Nephron progenitor cell (in vitro differentiated cells): Measurements from ENCODE around the gene RNF166.

ENCODE experiments used
- DNase-seq: peaks from one replicate; pipeline ENCODE4 v3.0.0; 2021
- H3K27ac Mint-ChIP-seq: 2 replicates; pipeline ENCODE4 v1.8.0; 2021; ENCODE audit warnings: mild to moderate bottlenecking, moderate library complexity, mixed read lengths
- H3K27me3 Mint-ChIP-seq: 2 replicates; pipeline ENCODE4 v1.8.0; 2021; ENCODE audit warnings: mild to moderate bottlenecking, low read depth, mixed read lengths; ENCODE audit not compliant: poor library complexity
- H3K36me3 Mint-ChIP-seq: 2 replicates; pipeline ENCODE4 v1.8.0; 2021; ENCODE audit warnings: low read depth, mixed read lengths
- H3K4me1 Mint-ChIP-seq: 2 replicates; pipeline ENCODE4 v1.8.0; 2021; ENCODE audit warnings: mixed read lengths
- H3K4me3 Mint-ChIP-seq: 2 replicates; pipeline ENCODE4 v1.8.0; 2021; ENCODE audit warnings: mild to moderate bottlenecking, moderate library complexity, mixed read lengths
- H3K9me3 Mint-ChIP-seq: 2 replicates; pipeline ENCODE4 v1.8.0; 2021; ENCODE audit warnings: mild to moderate bottlenecking, moderate library complexity, mixed read lengths
- TF ChIP-seq, protein P1 (sequence below): fragments of 200-600 bp; sonication (generic); IDR thresholded peaks from 2 replicates; pipeline ENCODE4 v1.5.0; 2021; ENCODE audit warnings: antibody characterized with exemption

Gene RNF166

DNA sequence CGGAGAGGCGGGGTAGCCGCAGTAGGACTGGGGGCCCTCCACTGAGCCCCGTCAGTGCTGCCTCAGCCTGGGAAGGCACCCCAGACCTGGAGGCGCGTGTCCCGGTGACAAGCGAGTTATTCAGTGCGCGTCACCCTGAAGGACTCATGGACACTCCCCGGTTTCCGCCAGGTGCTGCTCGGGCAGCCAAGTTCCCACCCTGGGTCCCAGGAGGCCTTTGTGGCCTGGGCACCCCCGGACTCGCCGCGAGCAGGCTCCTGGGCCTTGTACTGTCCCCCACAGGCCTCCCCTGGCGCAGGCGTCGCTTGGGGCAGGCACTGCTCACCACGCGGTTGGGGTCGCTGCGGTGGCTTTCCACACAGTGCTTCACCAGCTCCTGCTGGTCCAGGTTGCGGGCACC is 7.6 kb downstream of the RNF166 start:
- no peak overlapping the region for H3K4me3 Mint-ChIP-seq
- TF ChIP-seq, protein P1, sequence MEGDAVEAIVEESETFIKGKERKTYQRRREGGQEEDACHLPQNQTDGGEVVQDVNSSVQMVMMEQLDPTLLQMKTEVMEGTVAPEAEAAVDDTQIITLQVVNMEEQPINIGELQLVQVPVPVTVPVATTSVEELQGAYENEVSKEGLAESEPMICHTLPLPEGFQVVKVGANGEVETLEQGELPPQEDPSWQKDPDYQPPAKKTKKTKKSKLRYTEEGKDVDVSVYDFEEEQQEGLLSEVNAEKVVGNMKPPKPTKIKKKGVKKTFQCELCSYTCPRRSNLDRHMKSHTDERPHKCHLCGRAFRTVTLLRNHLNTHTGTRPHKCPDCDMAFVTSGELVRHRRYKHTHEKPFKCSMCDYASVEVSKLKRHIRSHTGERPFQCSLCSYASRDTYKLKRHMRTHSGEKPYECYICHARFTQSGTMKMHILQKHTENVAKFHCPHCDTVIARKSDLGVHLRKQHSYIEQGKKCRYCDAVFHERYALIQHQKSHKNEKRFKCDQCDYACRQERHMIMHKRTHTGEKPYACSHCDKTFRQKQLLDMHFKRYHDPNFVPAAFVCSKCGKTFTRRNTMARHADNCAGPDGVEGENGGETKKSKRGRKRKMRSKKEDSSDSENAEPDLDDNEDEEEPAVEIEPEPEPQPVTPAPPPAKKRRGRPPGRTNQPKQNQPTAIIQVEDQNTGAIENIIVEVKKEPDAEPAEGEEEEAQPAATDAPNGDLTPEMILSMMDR: no peak
- no peaks in the 10 kb centered on the region for H3K4me1 Mint-ChIP-seq
- no peak overlapping the region for H3K27ac Mint-ChIP-seq
- no peaks in the 10 kb centered on the region for H3K36me3 Mint-ChIP-seq
- peaks cover 3% of the 10 kb centered on the region for H3K27me3 Mint-ChIP-seq
- H3K9me3 Mint-ChIP-seq: no peaks in the 10 kb centered on the region
- no peak for DNase-seq

DNA sequence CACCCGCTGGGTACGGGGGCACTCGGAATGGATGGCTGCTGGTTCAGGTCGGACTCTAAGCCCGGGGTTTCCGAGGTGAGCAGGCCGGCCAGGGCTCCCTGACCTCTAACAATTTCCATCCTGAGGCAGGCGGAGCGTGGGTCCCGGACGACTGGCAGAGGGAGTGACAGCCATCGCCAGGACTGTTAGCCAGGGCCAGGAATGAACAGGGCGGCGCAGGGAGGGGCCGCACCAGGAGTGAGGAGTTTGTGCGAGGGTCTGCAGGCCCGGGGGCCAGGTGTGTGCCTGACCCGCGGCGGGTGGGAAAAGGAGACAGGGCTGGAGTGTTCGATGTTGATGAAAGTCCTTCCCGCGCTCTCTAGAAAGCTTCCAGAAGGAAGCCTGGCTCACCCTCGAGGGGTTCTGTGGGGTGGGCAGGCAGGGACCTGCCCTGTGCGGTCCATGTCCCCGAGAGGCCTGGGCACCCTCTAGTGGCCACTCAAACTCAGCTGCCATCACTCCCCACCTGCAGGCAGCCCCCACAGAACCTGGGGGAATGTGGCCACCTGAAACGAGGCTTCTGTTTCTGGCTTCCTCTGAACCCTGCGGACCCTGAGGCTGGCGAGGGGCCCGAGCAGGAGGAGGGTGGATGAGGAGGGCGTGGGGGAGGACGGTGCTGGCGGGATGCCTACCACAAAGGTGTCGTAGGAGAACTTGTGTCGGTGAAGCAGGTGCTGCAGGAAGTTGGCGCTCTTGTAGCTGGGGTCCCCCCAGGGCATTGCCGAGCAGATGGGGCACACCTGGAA is 8.2 kb downstream of the RNF166 start:
- H3K27ac Mint-ChIP-seq: no peak overlapping the region
- no peaks in the 10 kb centered on the region for H3K4me1 Mint-ChIP-seq
- H3K27me3 Mint-ChIP-seq: peaks cover 3% of the 10 kb centered on the region
- TF ChIP-seq, protein P1: peak; percentile 23
- no peak for DNase-seq
- no peaks in the 10 kb centered on the region for H3K36me3 Mint-ChIP-seq
- H3K4me3 Mint-ChIP-seq: no peak overlapping the region
- H3K9me3 Mint-ChIP-seq: no peaks in the 10 kb centered on the region

DNA sequence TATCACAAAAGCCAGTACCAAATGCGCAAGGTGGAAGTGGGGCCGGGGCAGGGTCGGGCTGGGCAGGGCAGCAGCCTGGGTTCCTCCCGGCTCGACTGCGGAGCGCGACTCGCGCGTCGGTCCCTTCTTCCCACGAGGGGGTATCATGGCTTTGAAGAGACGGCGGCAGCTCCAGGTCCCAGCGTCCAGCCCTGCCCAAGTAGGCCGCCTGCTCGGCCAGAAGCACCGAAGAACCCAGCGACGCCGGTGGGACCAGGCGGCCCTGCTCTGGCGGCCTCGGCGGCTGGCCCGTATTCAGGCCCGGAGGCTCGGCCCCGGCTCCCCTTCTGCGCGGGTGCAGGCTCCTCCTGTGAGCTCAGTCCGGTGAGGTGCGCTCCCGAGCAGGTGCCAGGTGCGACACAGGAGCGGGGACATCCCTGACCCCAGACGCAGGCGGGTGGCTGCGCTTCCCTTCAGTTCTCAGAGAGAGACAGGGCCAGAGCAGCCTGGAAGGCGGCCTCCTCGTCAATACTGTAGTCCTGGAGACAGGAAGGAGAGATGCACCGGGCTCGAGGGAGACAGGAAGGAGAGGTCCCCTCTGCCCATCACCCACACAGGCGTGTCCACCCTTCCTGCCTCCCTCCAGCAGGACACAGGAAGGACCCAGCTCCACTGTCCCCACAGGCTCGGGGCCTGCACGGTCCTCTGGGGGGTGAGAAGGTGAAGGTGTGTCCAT is 8.9 kb downstream of the RNF166 start:
- no peak overlapping the region for H3K27ac Mint-ChIP-seq

DNA sequence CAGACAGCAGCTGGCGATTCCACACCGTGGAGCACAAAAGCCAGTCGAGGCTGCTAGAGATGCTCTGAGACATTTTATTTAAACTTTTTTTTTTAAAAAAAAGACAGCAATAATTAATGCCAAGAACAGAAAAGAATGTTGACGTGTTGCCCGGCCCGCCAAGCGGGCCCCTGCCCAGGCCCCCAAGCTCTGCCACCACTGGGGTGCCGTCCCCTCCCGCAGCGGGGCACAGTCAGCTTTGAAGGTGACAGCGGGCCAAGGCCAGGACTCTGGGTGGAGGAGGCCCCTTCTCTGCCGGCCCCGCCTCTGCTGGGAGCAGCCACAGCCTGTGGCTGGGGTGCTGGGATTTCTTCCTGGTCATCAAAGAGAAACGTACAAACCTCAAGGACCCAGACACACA is 9.8 kb downstream of the RNF166 start:
- TF ChIP-seq, protein P1: no peak
- H3K4me1 Mint-ChIP-seq: no peaks in the 10 kb centered on the region
- H3K9me3 Mint-ChIP-seq: no peaks in the 10 kb centered on the region
- H3K4me3 Mint-ChIP-seq: no peak overlapping the region
- peaks cover 7% of the 10 kb centered on the region for H3K27me3 Mint-ChIP-seq
- no peak for DNase-seq
- H3K27ac Mint-ChIP-seq: no peak overlapping the region
- no peaks in the 10 kb centered on the region for H3K36me3 Mint-ChIP-seq

More for the DNA sequence above, 8.9 kb downstream of the RNF166 start:
- no peaks in the 10 kb centered on the region for H3K9me3 Mint-ChIP-seq
- no peaks in the 10 kb centered on the region for H3K4me1 Mint-ChIP-seq
- H3K36me3 Mint-ChIP-seq: no peaks in the 10 kb centered on the region
- H3K27me3 Mint-ChIP-seq: peaks cover 7% of the 10 kb centered on the region
- no peak overlapping the region for H3K4me3 Mint-ChIP-seq
- no peak for DNase-seq
- TF ChIP-seq, protein P1: no peak

DNA sequence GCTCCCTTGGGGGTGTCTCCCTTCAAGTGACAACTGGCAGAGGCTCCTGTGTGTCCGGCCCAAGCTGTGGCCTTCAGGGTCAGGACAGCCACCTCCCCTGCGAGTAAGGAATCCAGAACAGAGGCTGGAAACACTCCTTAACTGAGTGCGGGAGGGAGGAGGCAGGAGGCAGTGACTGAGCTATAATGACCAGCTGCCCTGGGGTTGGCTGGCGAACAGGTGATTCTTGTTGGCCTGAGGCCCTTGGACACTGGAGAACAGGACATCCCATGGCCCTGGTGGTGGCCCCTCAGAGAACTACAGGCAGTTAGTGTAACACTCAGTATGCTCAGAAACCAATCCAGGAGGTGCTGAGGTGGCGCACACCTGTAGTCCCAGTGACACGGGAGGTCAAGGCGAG is 10.5 kb downstream of the RNF166 start:
- no peak for DNase-seq
- TF ChIP-seq, protein P1: no peak
- H3K27ac Mint-ChIP-seq: no peak overlapping the region
- no peak overlapping the region for H3K4me3 Mint-ChIP-seq
- H3K9me3 Mint-ChIP-seq: no peaks in the 10 kb centered on the region
- H3K36me3 Mint-ChIP-seq: no peaks in the 10 kb centered on the region
- H3K27me3 Mint-ChIP-seq: peaks cover 11% of the 10 kb centered on the region
- H3K4me1 Mint-ChIP-seq: no peaks in the 10 kb centered on the region
